Lung (tissue), 12 donors: ENCODE measurements around the gene SLC18A3. TPM values are rescaled to one million over a fixed set of nuclear protein-coding genes. Genes with fewer than 3 reads are reported as not detected.

Experiments
- ATAC-seq: fragments of 200-7000 bp; cut with Tn5 transposase; one replicate; pipeline ENCODE4 v1.9.1; 2020; ENCODE audit warnings: moderate number of reproducible peaks; ENCODE audit not compliant: insufficient read depth, low FRiP score
- DNase-seq, 3 donors: peaks; one replicate each; pipeline ENCODE4 v3.0.0-alpha.2; 2013 to 2017
- H3K27ac ChIP-seq, 2 donors: one replicate each; pipeline ENCODE4 v1.5.1; 2013; ENCODE audit warnings: mild to moderate bottlenecking in 2 of 2, moderate library complexity in 2 of 2, control low read depth in 1 of 2, inconsistent platforms in 1 of 2, low read depth in 1 of 2, low read length in 1 of 2
- H3K27me3 ChIP-seq, 3 donors: one replicate each; pipeline ENCODE4 v1.5.1; 2013; ENCODE audit warnings: low read length in 2 of 3; ENCODE audit not compliant: control insufficient read depth in 3 of 3, insufficient read depth in 3 of 3
- H3K36me3 ChIP-seq, 4 donors: one replicate each; pipeline ENCODE4 v1.5.1; 2013; ENCODE audit warnings: low read length in 4 of 4, mild to moderate bottlenecking in 1 of 4, moderate library complexity in 1 of 4; ENCODE audit not compliant: control insufficient read depth in 4 of 4, insufficient read depth in 4 of 4
- H3K4me1 ChIP-seq, 5 donors: one replicate each; pipeline ENCODE4 v1.5.1; 2013; ENCODE audit warnings: low read length in 5 of 5, mild to moderate bottlenecking in 2 of 5, moderate library complexity in 1 of 5; ENCODE audit not compliant: control insufficient read depth in 5 of 5, insufficient read depth in 5 of 5
- H3K4me3 ChIP-seq: one replicate; pipeline ENCODE4 v1.5.1; 2013; ENCODE audit warnings: mild to moderate bottlenecking, control low read depth, moderate library complexity
- H3K9ac ChIP-seq, 2 donors: one replicate each; pipeline ENCODE4 v1.5.1; 2013; ENCODE audit warnings: low read length in 2 of 2, control low read depth in 1 of 2; ENCODE audit not compliant: insufficient read depth in 1 of 2
- H3K9me3 ChIP-seq, 4 donors: one replicate each; pipeline ENCODE4 v1.5.1; 2013; ENCODE audit warnings: low read length in 3 of 4, mild to moderate bottlenecking in 1 of 4, moderate library complexity in 1 of 4; ENCODE audit not compliant: control insufficient read depth in 4 of 4, insufficient read depth in 3 of 4
- CTCF ChIP-seq: IDR thresholded peaks from 2 replicates; pipeline ENCODE4 v1.5.1; 2012; ENCODE audit warnings: mild to moderate bottlenecking; ENCODE audit errors: control extremely low read depth, extremely low read depth
- WGBS, 2 donors: extraction: QIAGEN DNeasy Blood & Tissue Kit; methylation state at CpG; one replicate each; pipeline ENCODE4 v1.1.7; 2013; 5-methylcytosine and 5-hydroxymethylcytosine counted together
- polyA plus RNA-seq, 2 donors: library from polyadenylated mRNA; stranded (reverse); fragments of 200-250 nt; gene quantifications; one replicate each; pipeline ENCODE4 v1.2.1, GENCODE V29; 2013
- total RNA-seq, 2 donors: library from RNA; depleted of rRNA in 1 of 2; stranded (reverse); fragments of >200 nt in 1 of 2; gene quantifications; one replicate each; pipeline ENCODE4 v1.2.1, GENCODE V29; 2014 to 2021
- donor health status: control.
- donor health status: control.
- donor health status: Bipolar disorder and iron deficiency.
- donor health status: healthy.
- donor health status: DM: yes; HTN: yes; CAD: no.

Gene SLC18A3
- total and polyA plus RNA-seq, 4 donors, result not detected

DNA sequence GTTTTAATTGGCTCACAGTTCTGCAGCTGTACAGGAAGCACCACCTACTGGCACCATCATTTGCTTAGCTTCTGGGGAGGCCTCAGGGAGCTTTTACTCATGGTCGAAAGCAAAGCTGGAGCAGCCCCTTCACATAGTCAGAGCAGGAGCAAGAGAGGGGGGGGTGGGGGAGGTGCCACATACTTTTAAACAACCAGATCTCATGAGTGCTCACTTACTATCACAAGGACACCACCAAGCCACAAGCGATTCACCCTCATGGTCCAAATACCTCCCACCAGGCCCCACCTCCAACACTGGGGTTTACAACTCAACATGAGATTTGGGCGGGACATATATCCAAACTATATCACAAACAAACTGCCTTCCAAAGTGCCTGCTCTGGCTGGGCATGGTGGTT, 31.7 kb upstream of the SLC18A3 start:
- no peaks in the 10 kb centered on the region for H3K4me1 ChIP-seq
- WGBS, 2 donors, result 89 to 95% methylated on average over 3 of the region's 3 CpGs
- H3K27ac ChIP-seq, result no peak overlapping the region
- DNase-seq (no peak), ATAC-seq (no peak)
- H3K36me3 ChIP-seq, result no peaks in the 10 kb centered on the region
- H3K27me3 ChIP-seq, result peaks cover 0 to 6% (median 0%) of the 10 kb centered on the region in 3 donors
- H3K4me3 ChIP-seq, result no peak overlapping the region
- no peaks in the 10 kb centered on the region for H3K9me3 ChIP-seq
- H3K9ac ChIP-seq, result no peak overlapping the region
- TF ChIP-seq CTCF, result no peak

- peaks cover 0 to 12% (median 0%) of the 10 kb centered on the region in 3 donors for H3K27me3 ChIP-seq
- no peak for ATAC-seq
- no peak overlapping the region for H3K27ac ChIP-seq
Observed at GRCh38 chr10:49579621-49580020, 30.5 kb upstream of the SLC18A3 start.

GRCh38 chr10:49585387-49585786, 24.7 kb upstream of the SLC18A3 start:
- Histone ChIP-seq H3K27ac (no peak overlapping the region), H3K9me3 (peaks cover 0 to 1% (median 0%) of the 10 kb centered on the region in 4 donors), H3K27me3 (peaks cover 0 to 12% (median 0%) of the 10 kb centered on the region in 3 donors), H3K36me3 (no peaks in the 10 kb centered on the region), H3K4me1 (no peaks in the 10 kb centered on the region), H3K9ac (no peak overlapping the region), H3K4me3 (no peak overlapping the region)
- DNase-seq (no peak), ATAC-seq (no peak)
- TF ChIP-seq CTCF, result no peak

More at GRCh38 chr10:49579621-49580020, 30.5 kb upstream of the SLC18A3 start:
- Histone ChIP-seq H3K9me3 (no peaks in the 10 kb centered on the region), H3K4me1 (no peaks in the 10 kb centered on the region), H3K4me3 (no peak overlapping the region), H3K9ac (no peak overlapping the region), H3K36me3 (no peaks in the 10 kb centered on the region)
- WGBS, 2 donors, result 43 to 60% methylated on average over 2 of the region's 2 CpGs
- no peak for TF ChIP-seq CTCF
- DNase-seq, result no peak

GRCh38 chr10:49587981-49588380, 22.1 kb upstream of the SLC18A3 start:
- TF ChIP-seq CTCF, result no peak
- H3K27me3 ChIP-seq, result peaks cover 0 to 6% (median 0%) of the 10 kb centered on the region in 3 donors
- no peak overlapping the region for H3K27ac ChIP-seq
- H3K9ac ChIP-seq, result no peak overlapping the region
- no peak overlapping the region for H3K4me3 ChIP-seq
- ATAC-seq (no peak), DNase-seq (no peak)
- no peaks in the 10 kb centered on the region for H3K4me1 ChIP-seq
- no peaks in the 10 kb centered on the region for H3K36me3 ChIP-seq
- whole genome bisulfite sequencing, 2 donors, result 82 to 85% methylated on average over 4 of the region's 4 CpGs
- H3K9me3 ChIP-seq, result peaks cover 0 to 1% (median 0%) of the 10 kb centered on the region in 4 donors
